Measurements from ENCODE around the gene RAD51B. TPM values are rescaled to one million over a fixed set of nuclear protein-coding genes. Genes with fewer than 3 reads are reported as not detected.

RAD51B gene
- total RNA-seq, 3 donors from 2014 or later, result 10.6 to 77.6 (median 33.8) TPM

GRCh38 chr14:68586896-68587751 is 767.5 kb downstream of the RAD51B start:
- no peak for DNase-seq (ENCODE audit: low spot score in 2 of 2)
- TF ChIP-seq POLR2AphosphoS5 (IDR thresholded peaks at IDR 0.05) (no peak), POLR2A (IDR thresholded peaks at IDR 0.05) (no peak), CTCF (IDR thresholded peaks at IDR 0.05) (no peak)
- intact Hi-C loops (cut with DNase I; ENCODE audit: low total_unique reads), result no loop called here
- Histone ChIP-seq H3K36me3 (no peaks in the 10 kb centered on the region), H3K27me3 (no peaks in the 10 kb centered on the region), H3K27ac (peak overlapping the region; percentile 82 to 87), H3K9me3 (no peaks in the 10 kb centered on the region), H3K4me3 (no peak overlapping the region), H3K4me1 (peaks cover 6 to 9% of the 10 kb centered on the region in 2 donors)

- no peak for TF ChIP-seq POLR2AphosphoS5 (IDR thresholded peaks at IDR 0.05)
- no peak for TF ChIP-seq POLR2A (IDR thresholded peaks at IDR 0.05)
- no peak for TF ChIP-seq CTCF (IDR thresholded peaks at IDR 0.05)
- intact Hi-C loops (cut with DNase I; ENCODE audit: low total_unique reads), result no loop called here
- peak overlapping the region; percentile 82 to 87 for H3K27ac ChIP-seq
- peaks cover 6 to 9% of the 10 kb centered on the region in 2 donors for H3K4me1 ChIP-seq
- H3K9me3 ChIP-seq, result no peaks in the 10 kb centered on the region
- DNase-seq (ENCODE audit: low spot score in 2 of 2), result no peak
- H3K36me3 ChIP-seq, result no peaks in the 10 kb centered on the region
- no peaks in the 10 kb centered on the region for H3K27me3 ChIP-seq
- no peak overlapping the region for H3K4me3 ChIP-seq
These were observed 768.4 kb downstream of the RAD51B start for GRCh38 chr14:68587931-68588330.

GRCh38 chr14:68589447-68590200 is 770.0 kb downstream of the RAD51B start:
- Histone ChIP-seq H3K36me3 (no peaks in the 10 kb centered on the region), H3K27ac (peak overlapping the region; percentile 82 to 87), H3K4me1 (peaks cover 2 to 9% of the 10 kb centered on the region in 2 donors), H3K27me3 (no peaks in the 10 kb centered on the region), H3K9me3 (no peaks in the 10 kb centered on the region), H3K4me3 (no peak overlapping the region)
- no peak for TF ChIP-seq CTCF (IDR thresholded peaks at IDR 0.05)
- TF ChIP-seq POLR2A (IDR thresholded peaks at IDR 0.05), result no peak
- peak in 2 of 3 donors; percentile 23 to 73 for TF ChIP-seq POLR2AphosphoS5 (IDR thresholded peaks at IDR 0.05)
- intact Hi-C loops (cut with DNase I; ENCODE audit: low total_unique reads), result no loop called here
- DNase-seq (ENCODE audit: low spot score in 2 of 2), result no peak

GRCh38 chr14:68590201-68590522 is 770.6 kb downstream of the RAD51B start:
- TF ChIP-seq CTCF (IDR thresholded peaks at IDR 0.05) (no peak), POLR2AphosphoS5 (IDR thresholded peaks at IDR 0.05) (no peak), POLR2A (IDR thresholded peaks at IDR 0.05) (no peak)
- H3K4me1 ChIP-seq, result peaks cover 0 to 5% of the 10 kb centered on the region in 2 donors

GRCh38 chr14:68591786-68592185 is 772.2 kb downstream of the RAD51B start:
- Histone ChIP-seq H3K27ac (peak overlapping the region; percentile 82 to 87), H3K27me3 (no peaks in the 10 kb centered on the region), H3K4me3 (no peak overlapping the region), H3K4me1 (peaks cover 0 to 5% of the 10 kb centered on the region in 2 donors), H3K9me3 (no peaks in the 10 kb centered on the region), H3K36me3 (no peaks in the 10 kb centered on the region)
- no peak for DNase-seq (ENCODE audit: low spot score in 2 of 2)
- intact Hi-C loops (cut with DNase I; ENCODE audit: low total_unique reads), result no loop called here
- TF ChIP-seq CTCF (IDR thresholded peaks at IDR 0.05) (no peak), POLR2AphosphoS5 (IDR thresholded peaks at IDR 0.05) (no peak), POLR2A (IDR thresholded peaks at IDR 0.05) (no peak)

More at GRCh38 chr14:68590201-68590522, 770.6 kb downstream of the RAD51B start:
- intact Hi-C loops (cut with DNase I; ENCODE audit: low total_unique reads), result no loop called here
- H3K4me3 ChIP-seq, result no peak overlapping the region
- no peaks in the 10 kb centered on the region for H3K36me3 ChIP-seq
- no peak for DNase-seq (ENCODE audit: low spot score in 2 of 2)
- H3K9me3 ChIP-seq, result no peaks in the 10 kb centered on the region
- H3K27me3 ChIP-seq, result no peaks in the 10 kb centered on the region
- peak overlapping the region; percentile 82 to 87 for H3K27ac ChIP-seq
